ENCODE data around the gene BMP6.

DNA sequence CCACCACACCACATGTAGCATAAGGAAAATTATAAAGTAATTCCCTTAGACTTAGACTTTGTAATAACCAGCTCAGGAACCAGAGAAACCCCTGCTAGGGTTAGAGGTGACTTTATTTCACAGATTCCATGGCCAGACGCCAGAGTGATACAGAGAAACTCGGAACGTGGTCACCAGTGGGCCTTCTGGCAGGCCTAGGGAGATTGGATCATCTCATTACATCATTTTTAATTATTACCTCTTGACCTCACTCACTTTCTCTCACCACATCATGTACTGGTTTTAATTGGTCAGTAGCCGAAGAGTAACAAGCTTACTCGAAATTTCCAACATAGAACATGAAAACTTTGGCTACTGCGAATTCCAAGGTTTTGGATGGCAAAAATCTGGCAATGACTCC is 72.9 kb downstream of the BMP6 start:
- TF ChIP-seq, protein P1, sequence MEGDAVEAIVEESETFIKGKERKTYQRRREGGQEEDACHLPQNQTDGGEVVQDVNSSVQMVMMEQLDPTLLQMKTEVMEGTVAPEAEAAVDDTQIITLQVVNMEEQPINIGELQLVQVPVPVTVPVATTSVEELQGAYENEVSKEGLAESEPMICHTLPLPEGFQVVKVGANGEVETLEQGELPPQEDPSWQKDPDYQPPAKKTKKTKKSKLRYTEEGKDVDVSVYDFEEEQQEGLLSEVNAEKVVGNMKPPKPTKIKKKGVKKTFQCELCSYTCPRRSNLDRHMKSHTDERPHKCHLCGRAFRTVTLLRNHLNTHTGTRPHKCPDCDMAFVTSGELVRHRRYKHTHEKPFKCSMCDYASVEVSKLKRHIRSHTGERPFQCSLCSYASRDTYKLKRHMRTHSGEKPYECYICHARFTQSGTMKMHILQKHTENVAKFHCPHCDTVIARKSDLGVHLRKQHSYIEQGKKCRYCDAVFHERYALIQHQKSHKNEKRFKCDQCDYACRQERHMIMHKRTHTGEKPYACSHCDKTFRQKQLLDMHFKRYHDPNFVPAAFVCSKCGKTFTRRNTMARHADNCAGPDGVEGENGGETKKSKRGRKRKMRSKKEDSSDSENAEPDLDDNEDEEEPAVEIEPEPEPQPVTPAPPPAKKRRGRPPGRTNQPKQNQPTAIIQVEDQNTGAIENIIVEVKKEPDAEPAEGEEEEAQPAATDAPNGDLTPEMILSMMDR (conservative IDR thresholded peaks at IDR 0.05): no peak
- no peak for TF ChIP-seq ZFX (IDR thresholded peaks at IDR 0.05)

Measured in C4-2B (cell line).